WI38 (cell line): ENCODE data around the gene GPR132.

Source experiments
- H3K4me3 ChIP-seq: 2 replicates; pipeline ENCODE4 v1.5.1; 2011; ENCODE audit warnings: low read depth, mild to moderate bottlenecking, control low read depth, low read length
- CTCF ChIP-seq: IDR thresholded peaks from 2 replicates; pipeline ENCODE4 v1.5.1; 2012; ENCODE audit warnings: low read depth, mild to moderate bottlenecking, control low read depth, low read length

GPR132 gene

DNA sequence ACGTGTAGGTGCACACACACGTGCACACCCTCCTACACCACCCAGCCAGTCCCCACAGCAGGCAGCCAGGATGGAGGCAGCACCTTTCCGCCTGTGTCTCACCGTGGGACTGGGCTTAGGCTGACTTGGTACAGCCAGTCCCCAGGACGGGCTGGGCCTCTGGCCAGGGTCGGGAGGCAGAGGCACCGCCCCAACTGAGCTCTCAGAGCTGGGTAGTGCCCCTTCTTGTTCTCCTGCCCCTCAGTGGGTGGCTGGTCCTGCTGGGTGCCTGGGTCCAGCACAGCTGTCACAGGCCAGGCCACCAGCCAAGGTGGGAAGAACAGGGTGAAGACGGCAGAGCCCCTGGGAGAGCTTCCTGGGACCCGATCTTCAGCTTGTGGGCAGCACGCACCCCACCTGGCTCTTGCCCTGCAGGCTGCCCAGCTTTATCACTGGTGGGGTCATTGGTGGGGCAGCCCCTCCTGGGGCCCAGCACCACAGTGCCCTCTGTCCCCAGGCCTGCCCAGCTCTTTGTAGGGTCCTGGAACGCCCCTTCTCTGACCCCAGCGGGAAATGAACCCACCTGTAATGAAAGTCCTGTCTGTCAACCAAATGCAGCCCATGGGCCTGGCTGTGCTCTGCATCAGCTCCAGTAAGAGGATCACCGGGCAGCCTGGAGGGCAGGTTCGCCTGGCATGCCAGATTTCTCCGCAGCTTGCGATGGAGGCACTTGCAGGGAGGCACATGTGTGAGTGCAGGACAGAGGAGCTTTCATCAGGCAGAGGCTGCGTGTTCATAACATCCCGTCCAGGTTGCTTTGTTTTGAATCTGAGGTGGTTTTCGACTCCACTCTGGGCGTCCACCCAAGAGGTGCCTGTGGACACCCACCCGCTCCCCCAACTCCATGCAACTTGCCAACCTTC lies 59.0 kb downstream of the GPR132 start:
- no peak overlapping the region for H3K4me3 ChIP-seq
- no peak for TF ChIP-seq CTCF

DNA sequence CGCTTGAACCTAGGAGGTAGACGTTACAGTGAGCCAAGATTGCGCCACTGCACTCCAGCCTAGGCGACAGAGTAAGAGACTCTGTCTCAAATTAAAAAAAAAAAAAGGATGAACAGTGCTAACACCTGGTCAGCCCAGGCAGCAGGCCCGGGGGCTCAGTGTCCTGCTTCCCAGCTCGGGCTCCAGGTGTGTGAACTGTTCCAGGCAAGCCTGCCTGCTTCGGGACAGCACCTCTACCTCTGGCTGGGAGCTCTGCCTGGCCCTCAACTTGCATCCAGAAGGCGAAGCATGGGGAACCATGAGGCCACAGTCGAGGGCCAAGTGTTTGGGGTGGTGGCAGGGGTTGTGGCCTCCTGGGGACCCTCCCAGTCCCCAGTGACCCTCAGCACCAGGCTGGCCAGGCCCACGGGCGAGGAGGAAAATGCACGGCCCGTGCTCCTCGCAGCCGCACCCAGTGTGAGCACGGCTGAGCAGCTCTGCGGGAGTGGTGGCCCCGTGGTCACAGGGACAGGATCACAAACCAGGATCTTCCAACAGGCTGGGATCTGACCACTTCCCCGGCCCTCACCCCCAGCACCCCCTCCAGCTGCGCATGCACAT lies 59.8 kb downstream of the GPR132 start:
- H3K4me3 ChIP-seq, result no peak overlapping the region
- no peak for TF ChIP-seq CTCF
